HG02943 (cell line): ENCODE data around the gene PEAK1.
A peak's percentile ranks its signal among the peaks of the same experiment; 100 is the strongest.
"Not testable (repeated sequence)": the region's sequence is repeated elsewhere in the genome, so short reads cannot be mapped to it uniquely, and the experiment has no call there.

Experiments used
- ATAC-seq: cut with Tn5 transposase; IDR thresholded peaks from one replicate; pipeline ENCODE4 v1.9.1; 2021; ENCODE audit warnings: mild to moderate bottlenecking, low read depth, moderate library complexity; ENCODE audit not compliant: unreplicated experiment

Gene PEAK1

GRCh38 chr15:77425104-77425503 is 5.2 kb upstream of the PEAK1 start:
- no peak for ATAC-seq

GRCh38 chr15:77421370-77421700 is 1.4 kb upstream of the PEAK1 start:
- no peak for ATAC-seq

GRCh38 chr15:77420610-77421369 is 886 bp upstream of the PEAK1 start, which contains the start of gene HMG20A:
Gene HMG20A (plus strand): TSS chr15:77420888. CDS start chr15:77458408, 37,520 bp downstream.
- ATAC-seq: peak; percentile 56

- peak; percentile 10 for ATAC-seq
Observed at GRCh38 chr15:77418966-77419835, 703 bp downstream of the PEAK1 start.

GRCh38 chr15:77418391-77418965 is 1.4 kb downstream of the PEAK1 start:
- ATAC-seq: no peak

- ATAC-seq: no peak
Observed at GRCh38 chr15:77417602-77418001, 2.3 kb downstream of the PEAK1 start.

GRCh38 chr15:77416954-77417353 is 3.0 kb downstream of the PEAK1 start:
- no peak for ATAC-seq

- no peak for ATAC-seq
Observed at GRCh38 chr15:77416148-77416455, 3.8 kb downstream of the PEAK1 start.

- ATAC-seq: no peak
Observed at GRCh38 chr15:77415450-77416147, 4.3 kb downstream of the PEAK1 start.

- ATAC-seq: no peak
Observed at GRCh38 chr15:77414789-77415442, 5.0 kb downstream of the PEAK1 start.

- no peak for ATAC-seq
Observed at GRCh38 chr15:77413699-77414349, 6.1 kb downstream of the PEAK1 start.

- ATAC-seq: no peak
Observed at GRCh38 chr15:77412972-77413698, 6.8 kb downstream of the PEAK1 start.

- ATAC-seq: no peak
Observed at GRCh38 chr15:77411619-77411976, 8.3 kb downstream of the PEAK1 start.

GRCh38 chr15:77410701-77411618 is 8.9 kb downstream of the PEAK1 start:
- no peak for ATAC-seq

- ATAC-seq: not testable (repeated sequence)
Observed at GRCh38 chr15:77410157-77410500, 9.8 kb downstream of the PEAK1 start.

- no peak for ATAC-seq
Observed at GRCh38 chr15:77409259-77410156, 10.4 kb downstream of the PEAK1 start.

GRCh38 chr15:77406846-77407245 is 13.1 kb downstream of the PEAK1 start:
- ATAC-seq: no peak
